GM20431 (cell line): Measurements from ENCODE around the gene SMOC1.

Experiments used
- in situ Hi-C: fragments of 300-500 bp; cut with MseI, MboI; formaldehyde crosslinking; loops from one replicate; pipeline ENCODE4 v1.15.0; 2020; ENCODE audit warnings: low sequenced_read_pairs; ENCODE audit not compliant: unreplicated experiment

Gene SMOC1

DNA sequence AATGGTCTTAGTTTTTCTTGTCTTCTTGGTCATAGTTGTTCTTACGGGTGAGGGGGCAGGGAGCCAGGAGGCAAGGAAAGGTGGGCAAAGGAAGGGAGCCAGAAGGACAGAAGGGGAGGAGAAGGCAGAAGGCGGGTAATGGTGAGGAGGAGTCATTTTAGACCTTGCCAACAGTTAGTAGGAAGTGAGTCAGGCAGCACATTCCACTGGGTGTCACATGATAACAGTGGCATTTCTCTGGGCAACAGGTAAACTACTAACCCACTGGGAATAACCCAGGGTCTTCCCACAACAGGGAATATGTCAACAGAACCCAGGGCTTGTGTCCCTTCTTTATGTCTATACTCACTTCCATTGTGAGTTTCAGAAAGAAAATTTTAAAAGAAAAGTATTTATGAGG lies 181.9 kb downstream of the SMOC1 start:
- in situ Hi-C loops, result no loop called here

DNA sequence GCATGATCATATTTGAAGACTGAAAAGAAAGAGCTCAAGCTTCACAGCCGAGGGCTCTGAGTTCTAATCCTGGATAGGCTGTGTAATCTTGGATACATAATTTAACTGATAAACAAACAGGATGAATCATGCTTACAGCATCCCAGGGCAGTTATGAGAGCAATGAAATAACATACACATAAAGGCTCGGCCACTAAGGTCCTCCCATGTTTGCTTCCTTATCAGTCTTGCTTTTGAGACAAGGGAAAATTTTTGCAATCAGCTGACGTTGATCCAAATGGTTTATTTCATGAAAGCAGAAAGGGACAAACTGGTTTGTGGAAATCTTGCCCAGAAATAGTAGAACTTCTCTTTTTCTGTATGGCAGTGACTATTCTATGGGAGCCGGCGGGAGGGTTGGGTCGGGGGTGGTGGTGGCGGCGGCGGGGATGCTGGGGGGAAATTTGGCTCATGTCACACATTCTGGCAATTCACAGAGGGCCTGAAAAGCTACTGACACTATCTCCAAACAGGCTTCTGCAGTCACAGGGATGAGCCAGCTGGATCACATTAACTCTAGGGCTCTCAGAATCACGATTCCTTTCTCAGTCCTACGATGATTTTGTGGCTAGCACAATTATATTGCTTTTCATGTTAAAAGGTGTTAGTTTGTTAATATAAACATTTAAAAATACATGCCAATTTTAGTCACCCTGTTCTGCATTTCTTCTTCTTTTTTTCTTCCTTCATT lies 185.1 kb downstream of the SMOC1 start:
- in situ Hi-C loops, result no loop called here

DNA sequence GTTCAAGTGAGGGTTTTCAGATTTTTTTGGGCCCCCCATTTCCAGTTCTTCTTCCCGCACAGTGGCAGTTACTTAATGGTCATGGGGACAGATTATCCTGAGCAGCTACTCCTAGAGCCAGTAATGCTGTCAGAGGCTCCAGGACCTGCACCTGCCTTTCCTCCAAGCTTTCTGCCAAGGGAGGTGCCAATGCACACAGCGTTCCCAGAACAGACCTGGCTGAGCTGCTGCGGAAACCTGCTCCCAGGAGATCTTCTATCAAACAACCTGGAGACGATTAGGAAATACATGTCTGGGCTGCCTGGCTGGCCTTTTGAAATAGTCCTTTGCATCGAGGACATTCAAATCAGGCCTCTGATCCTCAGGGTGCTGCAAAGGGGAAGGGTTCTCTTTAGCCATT lies 188.6 kb downstream of the SMOC1 start:
- in situ Hi-C loops, result no loop called here

DNA sequence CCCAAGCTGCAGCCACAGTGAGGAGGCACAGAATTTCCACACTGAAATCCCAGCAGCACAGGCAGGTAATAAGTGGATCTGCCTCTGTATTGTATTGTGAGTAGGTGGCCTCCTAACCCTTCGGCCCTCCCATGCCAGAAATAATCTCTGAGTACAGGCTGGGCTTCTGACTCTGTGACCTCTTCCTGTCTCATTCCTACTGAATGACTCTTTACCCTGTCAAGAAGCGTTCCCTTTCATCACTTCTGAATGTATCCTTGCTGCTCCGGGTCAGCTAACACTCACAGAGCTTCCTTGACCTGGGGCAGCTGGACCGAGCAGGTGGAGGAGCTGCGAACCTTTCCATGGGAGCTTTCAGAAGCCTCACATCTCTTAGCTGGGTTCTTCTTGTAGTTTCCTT lies 190.0 kb downstream of the SMOC1 start:
- in situ Hi-C loops, result no loop called here

DNA sequence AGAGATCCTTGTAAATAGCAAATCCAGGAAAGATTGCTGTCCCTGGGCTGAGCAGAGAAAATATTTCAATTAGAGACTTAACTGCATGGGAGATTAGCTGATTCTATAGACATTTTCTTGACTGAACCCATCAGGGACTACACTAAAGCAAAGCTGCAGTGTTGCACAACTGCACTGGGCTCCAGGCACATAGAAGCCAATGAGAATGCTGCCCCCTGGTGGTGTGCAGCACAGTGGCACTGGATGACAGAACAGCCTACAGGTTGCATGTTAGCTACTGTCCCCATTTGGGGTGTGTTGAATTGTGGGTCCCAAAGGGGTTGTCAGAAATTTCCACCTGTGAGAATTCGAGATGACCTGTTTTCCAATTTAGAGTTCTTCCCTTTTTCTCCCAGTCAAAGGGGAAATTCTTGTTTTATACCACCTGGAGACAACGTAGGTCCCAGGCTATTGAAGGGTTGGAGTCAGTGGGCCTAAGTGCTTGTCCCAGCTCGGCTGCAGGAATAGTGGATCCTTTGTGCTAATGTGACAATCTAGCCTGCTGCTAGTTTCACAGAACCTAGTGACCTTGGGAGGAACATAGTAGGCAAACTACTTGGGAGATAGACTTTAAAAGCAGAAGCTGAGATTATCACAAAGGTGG lies 194.8 kb downstream of the SMOC1 start:
- in situ Hi-C loops, result no loop called here

DNA sequence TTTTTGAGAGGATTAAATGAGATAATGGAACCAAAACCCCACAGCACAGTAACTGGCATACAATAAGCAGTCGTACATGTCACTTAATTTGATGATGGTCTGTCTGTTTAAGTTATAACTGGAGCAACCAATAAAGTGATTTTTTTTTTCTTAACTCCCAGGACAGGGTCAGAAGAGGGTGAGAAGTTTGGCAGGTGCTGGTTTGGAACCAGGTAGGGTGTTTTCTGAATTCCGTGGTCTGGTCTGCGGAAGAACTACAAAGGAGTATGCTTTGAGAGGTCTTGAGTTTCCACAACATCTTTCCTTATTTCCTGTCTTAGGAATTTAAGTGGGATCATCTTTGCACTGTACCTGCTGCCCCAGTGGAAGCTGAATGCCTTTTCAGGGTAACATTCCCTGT lies 197.8 kb downstream of the SMOC1 start:
- in situ Hi-C loops, result no loop called here

DNA sequence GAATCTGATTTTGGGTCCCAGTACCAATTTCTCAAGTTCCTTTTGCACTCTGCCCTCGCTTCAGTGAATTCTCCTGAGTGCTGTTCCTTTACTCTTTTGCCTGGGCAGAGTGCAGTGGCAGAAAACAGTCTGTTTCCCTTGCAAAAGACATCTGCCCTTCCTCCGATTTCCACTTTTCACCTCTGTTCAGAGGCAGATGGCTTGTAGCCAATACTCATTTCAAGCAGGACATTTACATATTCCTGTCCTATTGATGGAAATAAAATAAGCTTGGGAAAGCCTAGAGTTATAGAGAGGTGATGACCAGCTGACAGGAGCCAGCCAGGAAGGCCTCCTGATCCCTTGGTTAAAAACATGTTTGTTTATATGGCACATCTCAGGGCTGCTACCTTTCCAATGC lies 198.5 kb downstream of the SMOC1 start:
- in situ Hi-C loops, result no loop called here

DNA sequence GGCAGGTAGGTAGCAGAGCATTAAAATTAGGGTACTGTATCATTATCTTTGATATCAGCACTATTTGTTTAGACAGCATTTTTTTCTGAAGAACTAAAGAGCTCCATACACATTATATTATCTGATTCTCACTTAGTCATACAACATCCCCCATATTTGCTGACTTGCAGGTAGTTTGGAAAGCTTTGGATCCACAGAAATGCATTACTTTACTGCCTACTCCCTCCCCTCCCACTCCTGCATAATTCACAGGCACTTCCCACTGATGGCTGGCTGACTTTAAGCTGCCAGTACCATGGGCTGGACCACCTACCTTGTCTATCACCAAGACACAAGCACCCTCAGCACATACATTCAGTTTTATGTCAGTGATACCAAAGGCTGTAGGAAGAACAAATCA lies 199.1 kb downstream of the SMOC1 start:
- in situ Hi-C loops, result no loop called here

DNA sequence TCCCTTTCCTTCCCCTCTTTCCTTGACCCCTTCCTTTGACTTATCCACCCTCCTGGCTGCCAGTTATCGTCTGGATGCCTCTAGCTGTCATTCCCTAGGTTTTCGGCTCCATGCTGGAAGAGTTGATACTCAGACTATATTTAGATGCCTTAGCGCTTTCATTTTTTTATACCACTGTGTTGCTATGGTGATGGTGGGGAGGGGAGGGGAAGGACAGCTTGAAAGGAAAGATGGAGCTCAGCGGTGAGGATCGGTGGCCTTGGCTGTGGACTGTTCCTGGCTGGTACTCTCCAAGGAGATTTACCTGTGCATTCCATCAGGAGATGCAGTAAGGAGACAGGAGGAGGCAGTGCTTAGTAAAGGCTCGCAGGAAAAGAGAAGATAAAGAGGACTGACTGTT lies 200.9 kb downstream of the SMOC1 start:
- in situ Hi-C loops, result no loop called here
